Activated CD8-positive, alpha-beta T cell treated with anti-CD3 and anti-CD28 coated beads for 36 hours (primary cell): Measurements from ENCODE around the gene QSOX1. TPM values are rescaled to one million over a fixed set of nuclear protein-coding genes. Genes with fewer than 3 reads are reported as not detected.

Experiments
- ATAC-seq: fragments of 200-7000 bp; cut with Tn5 transposase; one replicate; pipeline ENCODE4 v1.10.0; 2021; ENCODE audit warnings: mild to moderate bottlenecking, moderate library complexity
- CTCF ChIA-PET: fragments of 350-600 bp; sonication (Branson Sonifier 250); formaldehyde crosslinking; loops from one replicate; lab custom pipeline; 2021; ENCODE audit warnings: antibody characterized with exemption; lab: Charles Lee
- POLR2A ChIA-PET: fragments of 350-600 bp; sonication (Branson Sonifier 250); formaldehyde crosslinking; loops from one replicate; lab custom pipeline; 2021; ENCODE audit warnings: antibody characterized with exemption; lab: Charles Lee
- DNase-seq: peaks from one replicate; pipeline ENCODE4 v3.0.0-alpha.2; 2020
- H3K27ac Mint-ChIP-seq: one replicate; pipeline ENCODE4 v1.8.0; 2021; ENCODE audit warnings: mild to moderate bottlenecking, mixed read lengths
- H3K27me3 Mint-ChIP-seq: one replicate; pipeline ENCODE4 v1.8.0; 2021; ENCODE audit warnings: mixed read lengths
- H3K36me3 Mint-ChIP-seq: one replicate; pipeline ENCODE4 v1.8.0; 2021; ENCODE audit warnings: low read depth, mixed read lengths
- H3K4me1 Mint-ChIP-seq: one replicate; pipeline ENCODE4 v1.8.0; 2021; ENCODE audit warnings: low read depth, mixed read lengths
- H3K4me3 Mint-ChIP-seq: one replicate; pipeline ENCODE4 v1.8.0; 2021; ENCODE audit warnings: mild to moderate bottlenecking, moderate library complexity, mixed read lengths
- H3K9me3 Mint-ChIP-seq: one replicate; pipeline ENCODE4 v1.8.0; 2021; ENCODE audit warnings: mixed read lengths
- intact Hi-C: fragments of 100-400 bp; cut with micrococcal nuclease; formaldehyde crosslinking; loops from one replicate; pipeline ENCODE4 v1.10.0; 2022
- total RNA-seq, 2 experiments: library from RNA; stranded (reverse); gene quantifications; one replicate each; pipeline ENCODE4 v1.2.3, GENCODE V29; 2021
- TF ChIP-seq, protein P1 (sequence below): fragments of 200-600 bp; IDR thresholded peaks from one replicate; pipeline ENCODE4 v1.8.0; 2022; ENCODE audit warnings: antibody characterized with exemption, mild to moderate bottlenecking

QSOX1 gene
- total RNA-seq, 2 experiments from 2014 or later = 32.2 to 33.9 TPM

DNA sequence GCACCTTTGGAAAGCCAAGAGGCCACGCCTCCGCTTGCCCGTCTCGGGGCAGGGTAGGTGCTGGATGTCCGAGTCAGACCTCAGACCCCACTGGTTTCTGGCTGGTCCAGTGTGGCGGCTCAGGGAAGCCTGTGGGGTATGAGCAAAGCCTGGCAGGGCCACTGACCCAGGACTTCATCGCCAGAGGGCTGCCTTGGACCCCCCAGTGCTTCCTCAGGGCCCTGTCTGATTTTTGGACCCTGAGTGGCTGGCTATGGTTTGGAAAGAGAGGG lies 95.8 kb downstream of the QSOX1 start:
- H3K27ac Mint-ChIP-seq = no peak overlapping the region
- no peak overlapping the region for H3K4me3 Mint-ChIP-seq
- TF ChIP-seq, protein P1, sequence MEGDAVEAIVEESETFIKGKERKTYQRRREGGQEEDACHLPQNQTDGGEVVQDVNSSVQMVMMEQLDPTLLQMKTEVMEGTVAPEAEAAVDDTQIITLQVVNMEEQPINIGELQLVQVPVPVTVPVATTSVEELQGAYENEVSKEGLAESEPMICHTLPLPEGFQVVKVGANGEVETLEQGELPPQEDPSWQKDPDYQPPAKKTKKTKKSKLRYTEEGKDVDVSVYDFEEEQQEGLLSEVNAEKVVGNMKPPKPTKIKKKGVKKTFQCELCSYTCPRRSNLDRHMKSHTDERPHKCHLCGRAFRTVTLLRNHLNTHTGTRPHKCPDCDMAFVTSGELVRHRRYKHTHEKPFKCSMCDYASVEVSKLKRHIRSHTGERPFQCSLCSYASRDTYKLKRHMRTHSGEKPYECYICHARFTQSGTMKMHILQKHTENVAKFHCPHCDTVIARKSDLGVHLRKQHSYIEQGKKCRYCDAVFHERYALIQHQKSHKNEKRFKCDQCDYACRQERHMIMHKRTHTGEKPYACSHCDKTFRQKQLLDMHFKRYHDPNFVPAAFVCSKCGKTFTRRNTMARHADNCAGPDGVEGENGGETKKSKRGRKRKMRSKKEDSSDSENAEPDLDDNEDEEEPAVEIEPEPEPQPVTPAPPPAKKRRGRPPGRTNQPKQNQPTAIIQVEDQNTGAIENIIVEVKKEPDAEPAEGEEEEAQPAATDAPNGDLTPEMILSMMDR = no peak
- ATAC-seq (no peak), DNase-seq (no peak)
- ChIA-PET POLR2A (no interaction called here), CTCF (no interaction called here)
- no peaks in the 10 kb centered on the region for H3K9me3 Mint-ChIP-seq
- no peaks in the 10 kb centered on the region for H3K4me1 Mint-ChIP-seq
- intact Hi-C loops = loop anchor here (10.0 kb wide), 1 partner anchor 164 kb away; no protein-coding TSS in a partner anchor
- H3K36me3 Mint-ChIP-seq = no peaks in the 10 kb centered on the region
- peaks cover 28% of the 10 kb centered on the region for H3K27me3 Mint-ChIP-seq

DNA sequence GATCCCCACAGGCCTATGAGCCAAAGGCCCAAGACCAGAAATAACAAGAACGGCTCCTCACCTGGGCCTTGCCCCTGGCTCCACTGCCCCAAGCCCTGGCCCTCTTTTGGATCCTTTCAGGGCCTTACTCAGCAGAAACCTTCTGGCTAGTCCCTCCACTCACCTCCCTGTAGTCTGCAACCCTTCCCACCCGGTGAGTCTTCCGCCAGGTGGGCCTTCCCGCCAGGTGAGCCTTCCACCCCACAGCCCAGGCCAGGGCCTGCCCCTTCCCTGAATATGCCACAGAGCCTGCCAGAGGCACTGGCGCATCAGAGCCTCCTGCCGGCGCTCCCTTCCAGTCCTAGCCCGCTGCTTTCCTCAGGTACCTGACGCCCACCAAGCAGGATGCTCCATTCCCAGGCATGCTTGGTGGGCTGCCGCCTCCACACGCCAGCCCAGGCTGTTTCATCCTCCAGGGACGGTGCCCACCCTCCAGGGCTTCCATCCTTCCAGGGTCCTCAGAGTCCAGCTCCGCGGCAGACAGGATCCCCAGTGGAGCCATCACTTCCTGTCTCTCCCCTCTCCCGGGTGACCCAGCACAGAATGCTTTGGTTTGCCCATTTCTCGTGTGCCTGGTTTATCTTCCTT lies 96.3 kb downstream of the QSOX1 start:
- DNase-seq (no peak), ATAC-seq (no peak)
- POLR2A ChIA-PET = no interaction called here
- Mint-ChIP-seq H3K27me3 (peaks cover 30% of the 10 kb centered on the region), H3K4me3 (no peak overlapping the region), H3K27ac (no peak overlapping the region), H3K9me3 (no peaks in the 10 kb centered on the region), H3K36me3 (no peaks in the 10 kb centered on the region), H3K4me1 (no peaks in the 10 kb centered on the region)
- TF ChIP-seq, protein P1 = no peak
- CTCF ChIA-PET = interaction anchor here (2.2 to 3.6 kb wide), 3 partner anchors 163 to 231 kb away, joined by 13 to 39 read pairs (median 35); no protein-coding TSS in a partner anchor
- intact Hi-C loops = loop anchor here (10.0 kb wide), 1 partner anchor 164 kb away; no protein-coding TSS in a partner anchor

DNA sequence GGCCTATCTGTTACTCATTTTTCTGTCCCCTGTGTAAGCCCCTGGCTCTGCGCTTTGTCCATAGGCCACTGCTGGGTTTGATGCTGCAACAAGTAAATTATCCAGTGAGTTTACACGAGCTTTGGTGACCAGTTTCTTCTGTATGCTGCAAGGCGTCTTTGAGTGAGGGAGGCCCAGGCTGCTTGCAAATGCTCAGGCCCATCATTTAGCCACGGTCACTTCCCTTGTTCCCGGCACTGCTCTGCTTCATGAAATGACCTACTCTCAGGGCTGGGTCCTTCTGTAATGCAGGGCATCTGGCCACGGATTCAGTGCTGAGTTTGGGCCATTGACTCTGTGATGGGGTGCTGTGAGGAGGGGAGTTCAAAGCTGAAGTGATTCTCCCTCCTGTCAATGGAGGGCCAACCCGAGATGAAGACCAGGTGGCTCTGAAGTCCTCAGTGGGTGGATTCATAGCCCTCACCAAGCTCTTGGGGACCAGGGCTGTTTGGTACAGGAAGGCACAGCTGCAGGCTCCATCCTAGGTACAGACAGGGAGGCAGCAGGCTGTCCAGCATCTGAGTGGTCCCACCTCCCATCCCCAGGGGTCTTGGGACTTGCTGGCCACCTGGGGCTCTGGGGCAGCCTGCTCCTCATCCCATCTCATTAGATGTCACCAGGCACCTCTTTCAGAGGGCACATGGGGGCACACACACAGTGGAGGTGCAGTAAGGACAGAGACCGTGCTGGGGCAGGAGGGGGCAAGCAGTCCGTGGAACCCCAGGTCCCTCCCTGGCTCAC lies 97.0 kb downstream of the QSOX1 start:
- intact Hi-C loops = loop anchor here (2.0 to 10.0 kb wide), 2 partner anchors 163 to 231 kb away; no protein-coding TSS in a partner anchor
- Mint-ChIP-seq H3K27me3 (peaks cover 29% of the 10 kb centered on the region), H3K36me3 (no peaks in the 10 kb centered on the region), H3K4me3 (no peak overlapping the region), H3K27ac (no peak overlapping the region), H3K4me1 (no peaks in the 10 kb centered on the region), H3K9me3 (no peaks in the 10 kb centered on the region)
- TF ChIP-seq, protein P1 = no peak
- ATAC-seq = no peak
- POLR2A ChIA-PET = no interaction called here
- DNase-seq = no peak
- CTCF ChIA-PET = interaction anchor here (1.5 to 3.6 kb wide), 8 partner anchors 26 to 248 kb away, joined by 3 to 39 read pairs (median 6); no protein-coding TSS in a partner anchor

DNA sequence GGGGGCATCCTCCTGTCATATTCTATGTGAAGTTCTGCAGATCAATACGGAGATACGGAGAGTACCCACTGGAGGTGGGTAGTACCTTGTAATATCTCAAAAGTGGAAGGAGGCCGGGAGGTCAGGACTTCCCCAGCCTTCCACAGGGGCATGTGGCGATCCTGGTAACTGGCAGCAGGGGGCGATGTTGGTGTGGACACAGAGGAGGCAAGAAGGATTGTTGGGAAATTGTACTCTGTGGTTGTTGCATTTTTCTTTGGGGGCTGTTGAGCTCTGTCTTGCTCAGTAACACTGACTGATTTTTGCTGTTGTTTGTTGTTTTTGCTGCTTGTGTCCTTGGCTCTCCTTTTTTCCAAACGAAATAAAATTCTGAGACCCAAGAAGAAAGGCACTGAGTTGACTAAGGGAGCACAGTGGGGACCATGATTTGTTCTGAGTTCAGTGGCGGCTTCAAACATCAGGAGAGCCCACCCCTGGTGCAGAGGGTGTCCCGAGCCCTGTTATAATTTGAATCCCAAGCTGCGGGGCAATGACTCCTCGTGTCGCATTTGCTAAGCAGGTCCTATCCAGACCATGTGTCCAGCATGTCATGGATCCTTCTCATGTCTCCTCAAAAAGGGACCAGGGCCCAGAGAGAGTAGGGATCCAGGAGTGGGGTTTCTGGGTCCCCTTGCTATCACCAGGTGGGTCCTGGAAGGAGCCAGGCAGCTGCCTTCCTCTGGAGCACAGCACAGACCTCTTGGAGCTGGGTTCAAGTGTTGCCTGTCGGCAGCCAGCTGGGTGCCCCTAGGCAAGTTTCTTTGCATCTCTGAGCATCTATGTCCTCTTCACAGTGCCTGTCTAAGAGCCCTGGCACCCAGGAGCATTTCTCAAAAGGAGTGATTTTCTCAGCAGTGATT lies 98.2 kb downstream of the QSOX1 start:
- Mint-ChIP-seq H3K4me3 (no peak overlapping the region), H3K9me3 (no peaks in the 10 kb centered on the region), H3K4me1 (no peaks in the 10 kb centered on the region), H3K27me3 (peaks cover 28% of the 10 kb centered on the region), H3K36me3 (no peaks in the 10 kb centered on the region), H3K27ac (no peak overlapping the region)
- DNase-seq (peak; percentile 86), ATAC-seq (peak; percentile 87)
- ChIA-PET CTCF (interaction anchor here (0.7 to 3.6 kb wide), 33 partner anchors 9 to 249 kb away, joined by 3 to 39 read pairs (median 4); partner anchors contain the start of gene ACBD6), POLR2A (interaction anchor here (1.5 kb wide), 1 partner anchor 161 kb away, joined by 4 read pairs; no protein-coding TSS in a partner anchor)
- TF ChIP-seq, protein P1 = peak; percentile 77
- intact Hi-C loops = loop anchor here (2.0 to 10.0 kb wide), 2 partner anchors 162 to 230 kb away; no protein-coding TSS in a partner anchor

Other genes with a start within 250 kb of the QSOX1 start
- 10 to 100 TPM; 38.9 to 42.3 TPM for gene CEP350, start 200.1 kb upstream of the QSOX1 start, total RNA-seq
- not detected for gene LHX4, start 75.4 kb downstream of the QSOX1 start, total RNA-seq